Epithelial cell of proximal tubule (primary cell): ENCODE data around the gene MID1. TPM values are rescaled to one million over a fixed set of nuclear protein-coding genes. Genes with fewer than 3 reads are reported as not detected.
"Not testable (repeated sequence)": the region's sequence is repeated elsewhere in the genome, so short reads cannot be mapped to it uniquely, and the experiment has no call there.

Source experiments
- DNase-seq: peaks from one replicate; pipeline ENCODE4 v3.0.0-alpha.2; 2011; ENCODE audit warnings: low read depth
- H3K4me3 ChIP-seq: 2 replicates; pipeline ENCODE4 v1.5.1; 2011; ENCODE audit warnings: low read depth, mild to moderate bottlenecking, low read length
- CTCF ChIP-seq: conservative IDR thresholded peaks from 2 replicates; pipeline ENCODE4 v1.5.1; 2012; ENCODE audit warnings: low read depth, mild to moderate bottlenecking, low read length
- total RNA-seq: library from RNA; depleted of rRNA; stranded (reverse); fragments of >200 nt; gene quantifications from 2 replicates; pipeline ENCODE4 v1.2.3, GENCODE V29; 2015

Gene MID1
- total RNA-seq, 1 donor from 2014 or later: 9.7 TPM

DNA sequence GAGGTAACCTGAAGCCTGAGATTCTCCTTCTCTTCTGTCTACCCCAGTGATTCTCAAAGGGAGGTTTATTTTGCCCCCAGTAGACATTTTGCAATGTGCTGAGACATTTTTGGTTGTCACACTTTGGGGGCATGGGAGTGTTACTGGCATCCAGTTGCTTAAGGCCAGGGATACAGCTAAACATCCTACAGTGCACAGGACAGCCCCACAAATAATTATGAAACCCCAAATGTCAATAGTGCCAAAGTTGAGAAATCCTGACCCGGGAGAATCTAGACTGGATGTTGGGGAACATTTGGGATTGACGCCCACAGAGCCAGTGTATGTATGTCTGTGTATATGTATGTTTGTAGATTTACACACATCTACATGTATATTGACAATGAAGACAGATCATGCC is 13.2 kb downstream of the MID1 start:
- DNase-seq: no peak
- TF ChIP-seq CTCF: no peak

GRCh38 chrX:10603612-10604011 is 16.8 kb downstream of the MID1 start:
- no peak overlapping the region for H3K4me3 ChIP-seq

More for the DNA sequence above, 13.2 kb downstream of the MID1 start:
- no peak overlapping the region for H3K4me3 ChIP-seq

DNA sequence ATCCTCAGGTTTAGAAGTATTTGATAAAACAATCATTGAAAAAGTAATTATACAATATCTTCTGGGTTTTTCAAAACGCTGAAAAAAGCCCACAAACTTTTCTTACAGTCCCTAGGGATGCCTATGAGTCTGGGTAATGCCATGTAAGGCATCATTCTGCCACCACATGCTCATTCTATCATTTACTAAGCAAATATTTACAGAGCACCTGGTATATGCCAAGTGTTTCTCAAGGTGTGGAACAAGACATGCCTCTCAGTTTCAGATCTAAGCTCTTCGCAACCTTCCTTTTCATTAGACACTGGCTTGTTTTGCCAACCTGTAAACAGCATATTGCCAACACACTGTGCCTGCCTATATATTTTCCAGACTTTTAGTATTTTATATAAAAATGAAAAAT is 17.7 kb downstream of the MID1 start:
- no peak for DNase-seq
- H3K4me3 ChIP-seq: no peak overlapping the region
- TF ChIP-seq CTCF: no peak

More at GRCh38 chrX:10603612-10604011, 16.8 kb downstream of the MID1 start:
- DNase-seq: no peak
- TF ChIP-seq CTCF: no peak

GRCh38 chrX:10600479-10600878 is 19.9 kb downstream of the MID1 start:
- no peak for DNase-seq
- TF ChIP-seq CTCF: no peak
- no peak overlapping the region for H3K4me3 ChIP-seq

GRCh38 chrX:10598540-10598939 is 21.8 kb downstream of the MID1 start:
- DNase-seq: no peak
- TF ChIP-seq CTCF: no peak
- H3K4me3 ChIP-seq: no peak overlapping the region

- no peak overlapping the region for H3K4me3 ChIP-seq
- TF ChIP-seq CTCF: peak; percentile 73
- DNase-seq: no peak
Observed at GRCh38 chrX:10597871-10598270, 22.5 kb downstream of the MID1 start.

GRCh38 chrX:10591363-10592335 is 28.7 kb downstream of the MID1 start:
- no peak for DNase-seq
- no peak for TF ChIP-seq CTCF
- H3K4me3 ChIP-seq: no peak overlapping the region

GRCh38 chrX:10589787-10590186 is 30.6 kb downstream of the MID1 start:
- H3K4me3 ChIP-seq, DNase-seq: not testable (repeated sequence)
